GM19455 (cell line): Measurements from ENCODE around the gene COG4.
A peak's percentile ranks its signal among the peaks of the same experiment; 100 is the strongest.
"Not testable (repeated sequence)": the region's sequence is repeated elsewhere in the genome, so short reads cannot be mapped to it uniquely, and the experiment has no call there.

Source experiments
- ATAC-seq: cut with Tn5 transposase; IDR thresholded peaks from one replicate; pipeline ENCODE4 v1.9.1; 2021; ENCODE audit not compliant: unreplicated experiment

The COG4 gene

DNA sequence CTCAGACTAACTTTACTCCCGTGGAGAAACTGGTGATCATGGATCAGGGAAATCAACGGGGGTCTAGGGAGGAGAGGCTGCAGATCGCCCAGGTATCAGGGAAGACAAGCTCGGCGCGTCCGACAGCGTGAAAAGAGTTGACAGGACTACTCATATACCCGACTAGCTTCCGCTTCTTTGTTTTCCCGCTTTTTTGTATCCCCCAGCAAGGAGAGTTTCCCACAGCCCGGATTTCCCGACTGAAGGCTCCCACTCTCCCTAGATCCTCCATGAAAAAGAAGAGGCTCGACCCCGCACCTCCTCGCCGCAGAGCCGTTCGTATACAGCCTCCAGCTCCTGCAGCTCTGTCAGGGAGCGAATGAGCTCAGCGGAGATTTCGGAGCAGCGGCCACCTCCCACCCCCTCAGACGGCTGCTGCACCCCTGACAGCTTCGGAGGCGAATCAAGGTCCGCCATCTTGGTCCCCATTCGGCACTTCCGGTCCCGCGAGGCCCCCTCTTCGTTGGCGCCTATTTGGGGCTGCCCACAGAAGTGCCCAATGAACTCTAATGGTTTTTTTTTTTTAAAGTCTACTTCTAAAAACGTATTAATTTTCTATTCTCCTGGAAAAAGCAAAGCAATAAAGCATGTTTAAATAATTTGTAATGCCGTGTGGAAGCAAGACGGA is at the start of gene COG4:
TSS of gene COG4 (minus strand) at position 479 of the 667 bp plus-strand sequence. CDS start at position 468, 11 bp downstream.
- ATAC-seq, result peak; percentile 45

DNA sequence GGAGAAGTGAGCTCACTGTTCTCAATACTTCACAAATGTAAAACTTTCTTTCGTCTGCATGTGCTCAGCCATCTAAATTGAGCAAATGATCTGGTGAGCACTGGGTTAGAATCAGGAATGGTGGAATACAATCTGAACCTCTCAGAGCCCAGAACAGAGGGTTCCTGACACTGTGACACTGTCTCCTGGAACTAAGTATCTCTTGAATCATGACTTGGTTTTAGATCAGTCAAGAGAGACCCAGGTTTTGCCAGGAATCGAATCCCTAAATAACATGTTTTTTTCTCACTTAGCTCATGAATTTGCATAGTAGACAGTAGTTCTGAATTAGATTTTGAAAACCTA is 49.5 kb upstream of the COG4 start:
- no peak for ATAC-seq

DNA sequence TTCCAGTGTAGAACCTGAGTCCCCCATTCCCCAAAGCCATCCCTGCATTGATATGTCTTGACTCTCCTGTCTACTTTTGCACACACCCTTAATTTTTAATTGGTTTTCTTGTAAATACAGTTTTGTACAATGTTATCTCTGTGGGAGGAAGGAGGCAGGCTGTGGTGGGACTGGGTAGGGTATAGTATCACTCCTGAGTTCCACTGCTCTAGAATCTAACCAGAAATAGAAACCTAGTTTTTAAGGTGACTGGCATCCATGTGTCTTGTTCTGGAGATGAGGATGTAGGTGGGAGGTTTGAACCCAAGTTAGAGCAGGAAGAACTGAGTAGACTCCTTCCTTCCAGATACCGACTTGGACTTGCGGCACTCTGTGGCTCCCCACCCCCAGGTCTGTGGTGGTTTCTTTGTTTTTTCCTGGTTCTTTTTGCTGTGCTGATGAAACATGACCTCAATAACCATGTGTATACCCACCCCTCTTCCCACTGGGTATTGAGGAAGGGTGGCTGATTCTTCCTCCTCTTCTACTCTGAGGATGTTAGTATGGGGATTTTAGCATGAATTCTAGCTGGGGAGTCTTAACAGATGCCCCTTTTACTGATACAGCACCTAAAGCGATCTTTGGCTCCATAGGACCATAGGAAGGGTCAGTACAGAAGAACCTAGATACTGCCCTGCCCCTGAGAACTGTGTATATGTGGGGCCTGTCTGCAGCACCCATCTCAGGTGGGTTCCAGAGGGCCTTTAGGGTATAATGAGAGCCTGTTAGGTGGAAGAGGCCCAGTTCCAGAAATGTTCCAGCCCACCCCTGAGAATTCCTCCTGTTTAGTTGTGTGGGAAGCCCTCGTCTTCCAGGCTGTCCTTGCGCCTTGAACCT is 48.9 kb upstream of the COG4 start:
- ATAC-seq, result no peak

DNA sequence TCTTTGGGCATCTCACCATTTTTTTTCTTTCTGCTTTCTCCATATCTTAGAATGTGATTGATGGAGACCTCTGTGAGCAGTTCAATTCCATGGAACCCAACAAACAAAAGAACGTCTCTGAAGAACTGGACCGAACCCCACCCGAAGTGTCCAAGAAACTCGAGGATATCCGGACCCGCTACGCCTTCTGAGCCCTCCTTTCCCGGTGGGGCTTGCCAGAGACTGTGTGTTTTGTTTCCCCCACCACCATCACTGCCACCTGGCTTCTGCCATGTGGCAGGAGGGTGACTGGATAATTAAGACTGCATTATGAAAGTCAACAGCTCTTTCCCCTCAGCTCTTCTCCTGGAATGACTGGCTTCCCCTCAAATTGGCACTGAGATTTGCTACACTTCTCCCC is 48.3 kb upstream of the COG4 start:
- no peak for ATAC-seq

DNA sequence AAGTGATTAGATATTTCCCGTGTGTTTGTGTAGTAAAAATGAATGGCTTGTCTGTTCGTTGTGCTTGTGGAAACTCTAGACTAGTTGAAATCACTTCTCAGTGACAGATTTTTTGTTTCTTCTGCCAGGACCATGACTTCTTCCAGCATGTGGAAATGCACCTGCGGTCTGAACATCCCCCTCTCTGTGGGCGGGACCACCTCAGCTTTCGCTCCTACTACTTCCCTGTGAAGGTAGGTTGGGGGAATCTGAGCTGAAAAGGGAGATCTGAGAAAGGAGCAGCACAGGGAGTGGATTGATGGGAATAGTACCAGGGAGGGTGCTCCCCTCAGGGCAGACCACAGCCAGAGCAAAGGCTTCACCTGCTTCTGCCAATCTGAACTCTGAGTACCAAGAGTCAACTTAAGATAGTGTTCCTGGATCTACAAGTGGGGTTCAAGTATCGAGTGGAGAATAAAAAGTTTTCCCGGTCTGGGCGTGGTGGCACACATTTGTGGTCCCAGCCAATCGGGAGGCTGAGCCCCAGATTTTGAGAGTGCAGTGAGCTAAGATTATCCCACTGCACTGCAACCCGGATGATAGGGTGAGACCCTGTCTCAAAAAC is 47.7 kb upstream of the COG4 start:
- no peak for ATAC-seq

DNA sequence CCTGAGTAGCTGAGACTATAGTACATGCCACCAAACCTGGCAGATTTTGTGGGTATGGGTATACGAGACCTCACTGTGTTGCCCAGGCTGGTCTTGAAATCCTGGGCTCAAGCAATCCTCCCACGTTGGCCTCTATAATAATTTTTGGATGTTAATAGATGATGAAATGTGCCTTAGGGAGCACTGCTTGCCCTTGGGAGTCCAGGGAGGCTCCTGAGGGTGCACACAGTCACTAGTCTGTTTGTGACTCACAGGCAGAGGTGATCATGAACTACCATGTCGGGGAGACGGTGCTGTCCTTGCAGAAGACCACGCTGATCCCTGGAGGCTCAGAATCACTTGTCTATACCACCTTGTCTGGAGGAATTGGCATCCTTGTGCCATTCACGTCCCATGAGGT is 46.4 kb upstream of the COG4 start:
- ATAC-seq, result no peak

DNA sequence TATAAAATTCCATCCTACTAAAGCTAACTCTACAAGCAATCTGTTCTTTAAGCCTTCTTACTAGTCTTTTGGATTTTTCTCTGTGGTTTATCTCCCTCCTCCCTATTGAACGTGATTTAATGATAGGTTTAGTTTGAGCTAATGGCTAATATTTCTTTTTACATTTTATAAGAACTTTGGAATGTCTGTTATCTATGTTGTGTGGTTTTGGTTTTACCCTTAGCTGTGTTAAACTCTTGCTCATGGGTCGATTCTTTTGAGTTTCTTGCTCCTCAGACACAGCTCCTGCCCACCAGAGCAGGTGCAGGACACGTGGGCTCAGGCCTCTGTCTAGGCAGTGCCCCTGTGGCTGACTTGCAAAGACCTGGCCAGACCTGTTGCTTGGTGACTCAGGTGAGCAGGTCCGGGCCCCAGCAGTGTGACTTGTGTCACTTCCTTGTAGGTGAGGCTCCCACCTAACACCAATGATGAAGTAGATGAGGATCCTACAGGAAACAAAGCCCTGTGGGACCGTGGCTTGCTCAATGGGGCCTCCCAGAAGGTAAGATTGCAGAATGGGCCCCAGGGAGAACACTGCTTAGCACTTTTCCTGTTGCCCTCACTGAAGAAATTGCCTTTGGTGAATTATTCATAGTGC is 45.4 kb upstream of the COG4 start:
- no peak for ATAC-seq

DNA sequence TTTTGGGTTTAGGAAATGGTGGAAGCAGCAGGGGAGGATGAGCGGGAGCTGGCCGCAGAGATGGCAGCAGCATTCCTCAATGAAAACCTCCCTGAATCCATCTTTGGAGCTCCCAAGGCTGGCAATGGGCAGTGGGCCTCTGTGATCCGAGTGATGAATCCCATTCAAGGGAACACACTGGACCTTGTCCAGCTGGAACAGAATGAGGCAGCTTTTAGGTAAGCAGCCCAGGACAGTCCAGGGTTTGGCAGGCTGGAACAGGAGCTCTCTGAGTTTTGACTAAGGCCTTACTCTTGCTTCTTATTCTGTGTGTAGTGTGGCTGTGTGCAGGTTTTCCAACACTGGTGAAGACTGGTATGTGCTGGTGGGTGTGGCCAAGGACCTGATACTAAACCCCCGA is 41.7 kb upstream of the COG4 start:
- ATAC-seq, result no peak

DNA sequence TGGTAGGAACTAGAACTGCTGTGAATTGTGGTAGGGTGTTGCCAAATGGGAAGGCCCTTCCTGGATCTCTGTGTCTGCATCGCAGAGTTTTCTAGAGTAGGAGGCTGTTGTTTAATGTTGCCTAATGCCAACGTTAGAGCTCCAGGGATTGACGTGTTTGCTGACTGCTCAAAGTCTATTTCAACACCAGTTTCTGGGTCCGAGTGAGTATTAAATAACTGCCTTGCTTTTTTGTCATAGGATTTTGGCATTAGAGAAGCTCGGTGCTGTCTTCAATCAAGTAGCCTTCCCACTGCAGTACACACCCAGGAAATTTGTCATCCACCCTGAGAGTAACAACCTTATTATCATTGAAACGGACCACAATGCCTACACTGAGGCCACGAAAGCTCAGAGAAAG is 40.3 kb upstream of the COG4 start:
- no peak for ATAC-seq

DNA sequence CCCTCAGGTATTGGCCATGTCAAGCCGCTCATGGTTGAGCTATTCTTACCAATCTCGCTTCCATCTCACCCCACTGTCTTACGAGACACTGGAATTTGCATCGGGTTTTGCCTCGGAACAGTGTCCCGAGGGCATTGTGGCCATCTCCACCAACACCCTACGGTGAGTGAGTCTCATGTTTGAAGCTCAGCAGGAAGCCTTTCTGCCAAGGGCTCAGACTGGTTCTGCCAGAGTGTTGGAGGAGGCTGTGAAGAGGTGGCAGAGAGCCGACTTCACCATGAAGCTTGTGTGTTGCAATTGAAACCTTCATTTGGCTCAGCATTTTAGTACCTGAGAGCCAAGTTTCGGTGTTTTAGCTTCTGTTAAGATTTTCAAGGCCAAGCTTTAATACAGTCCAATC is 38.3 kb upstream of the COG4 start:
- no peak for ATAC-seq

DNA sequence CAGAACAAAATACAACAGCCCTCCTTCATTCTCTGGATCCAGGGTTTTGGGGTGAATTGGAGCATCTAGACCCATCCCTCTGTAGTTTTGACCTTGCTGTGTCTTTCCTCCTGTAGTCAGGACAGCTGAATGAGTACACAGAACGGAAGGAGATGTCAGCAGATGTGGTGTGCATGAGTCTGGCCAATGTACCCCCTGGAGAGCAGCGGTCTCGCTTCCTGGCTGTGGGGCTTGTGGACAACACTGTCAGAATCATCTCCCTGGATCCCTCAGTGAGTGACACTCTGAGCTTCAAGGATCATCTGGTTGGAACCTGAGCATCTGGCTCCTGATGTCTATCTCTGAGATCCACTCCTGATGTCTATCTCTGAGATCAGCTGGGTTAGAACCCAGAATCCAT is 32.7 kb upstream of the COG4 start:
- ATAC-seq, result no peak

DNA sequence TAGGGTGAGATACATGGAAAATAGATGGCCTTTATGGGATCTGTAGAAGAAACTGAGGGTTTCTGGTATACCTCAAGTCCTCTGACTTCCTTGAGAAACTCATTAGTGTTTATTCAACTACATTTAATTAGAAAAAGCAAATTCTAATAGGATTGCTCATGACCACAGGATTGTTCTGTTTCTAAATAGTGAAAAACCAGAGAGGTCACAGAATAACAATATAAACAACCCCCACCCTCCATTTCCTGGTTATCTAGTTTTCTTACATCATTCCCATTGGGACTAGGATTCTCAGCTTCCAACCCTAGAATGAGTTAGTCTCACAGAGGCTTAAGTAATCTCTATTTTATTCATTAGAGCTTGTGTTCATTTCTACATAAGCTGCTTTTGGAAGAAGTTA is 30.3 kb upstream of the COG4 start:
- ATAC-seq, result no peak

DNA sequence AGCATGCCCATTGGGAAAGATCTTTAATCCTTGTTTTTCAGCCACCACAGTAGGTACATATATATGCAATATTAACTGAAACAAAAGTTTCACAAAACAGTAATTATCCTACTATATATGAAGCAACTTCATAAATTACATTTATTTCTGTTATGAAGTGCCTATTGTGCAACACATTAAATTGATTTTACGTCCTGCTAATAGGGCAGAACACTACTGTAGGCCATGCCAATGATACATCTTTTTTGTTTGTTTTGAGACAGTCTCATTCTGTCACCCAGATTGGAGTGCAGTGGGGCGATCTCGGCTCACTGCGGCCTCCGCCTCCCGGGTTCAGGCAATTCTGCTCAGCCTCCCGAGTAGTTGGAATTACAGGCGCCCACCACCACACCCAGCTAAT is 29.3 kb upstream of the COG4 start:
- ATAC-seq, result no peak

DNA sequence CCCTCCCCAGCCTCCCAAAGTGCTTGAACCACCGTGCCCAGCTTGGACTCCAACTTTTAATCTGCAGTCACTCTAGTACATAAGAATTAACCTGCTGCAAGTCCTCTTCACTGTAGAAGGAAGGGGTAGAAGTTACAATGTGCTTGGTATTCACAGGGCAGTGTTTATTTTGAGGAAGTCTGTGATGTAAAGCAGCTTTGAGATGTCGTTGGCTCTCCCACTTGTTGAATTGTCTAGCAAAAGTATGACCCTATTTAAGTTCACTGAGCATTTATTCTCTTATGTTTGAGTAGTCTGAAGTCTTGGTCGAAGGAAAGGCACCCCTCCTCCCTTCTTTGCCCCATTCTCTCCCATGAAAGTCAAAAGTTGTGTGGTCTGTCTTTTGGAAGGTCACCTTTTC is 28.4 kb upstream of the COG4 start:
- no peak for ATAC-seq

DNA sequence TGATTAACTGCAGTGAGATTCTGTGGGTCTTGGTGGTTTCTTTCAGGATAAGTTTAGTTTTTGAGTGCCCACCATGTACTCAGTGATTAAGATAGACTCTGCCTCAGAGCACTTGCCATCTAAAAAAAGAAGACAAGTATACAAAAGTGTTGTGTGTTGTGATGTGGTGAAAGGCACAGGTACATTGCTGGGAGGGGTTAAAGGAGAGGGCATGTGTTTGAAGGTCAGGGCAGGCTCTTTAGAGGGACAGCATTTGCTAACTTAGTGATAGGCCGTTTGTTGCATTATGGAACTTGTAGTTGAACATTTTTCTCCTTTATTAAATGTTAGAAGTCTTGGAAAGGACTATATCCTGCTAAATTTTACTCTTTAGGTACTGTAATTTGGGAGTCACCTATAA is 26.7 kb upstream of the COG4 start:
- ATAC-seq, result no peak

DNA sequence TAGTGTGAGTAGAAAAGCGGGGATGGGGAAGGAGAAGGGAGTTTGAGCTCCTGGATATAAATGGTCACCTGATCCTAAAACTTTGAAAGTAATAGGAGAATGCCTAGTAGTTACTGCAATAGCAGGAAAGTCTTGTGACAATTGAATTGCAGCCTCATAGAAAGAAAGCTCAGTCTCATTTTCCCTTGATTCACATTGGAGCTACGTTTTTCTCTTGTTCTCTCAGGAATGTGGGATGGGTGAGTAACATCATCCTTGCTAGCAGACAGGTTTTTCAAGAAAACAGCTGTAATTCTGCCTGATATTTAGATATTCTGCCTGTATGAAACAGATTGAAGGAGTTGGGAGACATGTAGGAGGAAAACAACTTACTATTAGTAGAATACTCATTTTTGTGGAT is 25.6 kb upstream of the COG4 start:
- no peak for ATAC-seq

DNA sequence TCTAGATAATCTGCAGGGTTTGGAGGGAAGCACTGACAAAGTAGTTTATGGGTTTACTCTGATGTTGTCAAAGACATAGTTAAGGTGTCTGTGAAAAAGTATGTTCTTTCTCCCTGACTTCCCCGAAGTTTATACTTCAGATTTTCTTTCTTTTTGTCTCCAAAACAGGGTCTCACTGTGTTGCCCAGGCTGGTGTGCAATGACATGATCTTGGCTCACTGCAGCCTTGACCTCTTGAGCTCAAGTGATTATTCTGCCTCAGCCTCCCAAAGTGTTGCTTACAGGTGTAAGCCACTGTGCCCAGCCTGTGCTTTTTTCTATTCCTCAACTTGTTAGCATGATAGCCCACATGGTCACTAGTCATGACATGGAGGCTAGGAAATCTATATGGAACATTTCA is 21.2 kb upstream of the COG4 start:
- ATAC-seq, result no peak

DNA sequence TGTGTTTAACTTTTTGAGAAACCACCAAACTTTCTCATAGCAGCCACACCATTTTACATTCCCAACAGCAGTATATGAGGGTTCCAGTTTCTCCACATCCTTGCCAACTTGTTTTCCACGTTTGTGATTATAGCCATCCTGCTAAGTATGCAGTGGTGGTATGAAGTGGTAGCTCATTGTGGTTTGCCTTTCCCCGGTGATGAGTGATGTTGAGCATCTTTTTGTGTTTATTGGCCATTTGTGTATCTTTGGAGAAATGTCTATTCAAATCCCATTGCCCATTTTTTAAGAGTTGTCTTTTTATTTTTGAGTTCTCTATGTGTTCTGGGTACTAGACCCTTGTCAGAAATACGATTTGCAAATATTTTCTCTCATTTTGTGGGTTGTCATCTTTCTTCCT is 17.6 kb upstream of the COG4 start:
- ATAC-seq, result no peak

DNA sequence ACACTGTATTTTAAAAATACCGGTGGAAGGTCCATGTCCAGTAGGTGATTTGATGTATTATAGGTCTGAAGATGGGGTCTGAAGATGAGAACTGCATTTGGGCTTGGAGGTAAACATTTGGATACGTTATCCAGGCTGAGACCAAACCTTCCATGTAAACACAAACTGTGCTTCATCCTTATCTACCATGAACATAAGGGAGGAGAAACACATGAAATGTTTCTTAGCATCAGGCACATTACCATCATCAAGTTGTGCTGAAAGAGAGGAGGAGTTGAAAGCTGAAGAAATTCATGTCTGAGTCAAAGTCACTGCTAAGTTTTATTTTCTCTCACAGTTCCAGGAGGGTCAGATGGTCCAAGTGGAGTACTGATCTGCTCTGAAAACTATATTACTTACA is 11.6 kb upstream of the COG4 start:
- ATAC-seq, result no peak

DNA sequence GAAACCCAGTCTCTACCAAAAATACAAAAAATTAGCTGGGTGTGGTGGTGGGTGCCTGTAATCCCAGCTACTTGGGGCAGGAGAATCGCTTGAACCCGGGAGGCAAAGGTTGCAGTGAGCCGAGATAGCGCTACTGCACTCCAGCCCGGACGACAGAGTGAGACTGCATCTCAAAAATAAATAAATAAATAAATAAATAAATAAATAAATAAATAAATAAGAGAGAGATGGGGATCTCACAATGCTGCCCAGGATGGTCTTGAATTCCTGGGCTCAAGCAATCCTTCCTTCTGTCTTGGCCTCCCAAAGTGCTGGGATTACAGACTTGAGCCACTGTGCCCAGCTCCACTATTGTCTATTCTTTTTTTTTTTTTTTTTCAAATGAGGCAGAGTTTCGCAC is 6.6 kb upstream of the COG4 start:
- ATAC-seq, result not testable (repeated sequence)

DNA sequence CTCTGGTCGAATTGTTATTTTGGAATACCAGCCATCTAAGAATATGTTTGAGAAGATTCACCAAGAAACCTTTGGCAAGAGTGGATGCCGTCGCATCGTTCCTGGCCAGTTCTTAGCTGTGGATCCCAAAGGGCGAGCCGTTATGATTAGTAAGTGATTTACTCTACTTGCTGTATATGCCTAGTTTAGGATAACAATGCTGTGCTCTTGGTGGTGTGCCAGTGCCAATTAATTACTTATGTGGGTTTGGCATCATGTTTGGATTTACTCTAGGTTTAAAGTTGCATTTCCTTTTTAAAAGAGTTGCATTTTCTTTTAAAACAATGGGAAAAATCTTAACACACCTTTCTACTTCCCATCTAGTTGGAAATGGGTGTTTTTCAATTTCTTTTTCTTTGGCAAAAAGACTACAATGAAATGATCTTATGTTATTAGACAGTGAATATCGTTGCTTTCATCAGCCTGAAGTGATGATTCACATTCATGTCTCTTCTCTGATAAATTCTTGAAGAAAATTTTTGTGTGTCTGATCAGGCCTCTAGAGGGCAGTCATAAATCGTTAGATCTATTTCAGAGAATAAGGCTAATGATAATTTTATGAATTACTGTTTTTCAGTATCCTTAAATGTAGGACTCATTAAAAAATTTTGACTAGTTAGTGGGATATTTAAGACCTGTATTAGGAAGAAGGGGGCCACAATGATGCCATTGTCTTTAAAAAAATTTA is 5.9 kb upstream of the COG4 start:
- no peak for ATAC-seq
